Measurements from ENCODE around the gene CIITA.

- TF ChIP-seq CTCF (IDR thresholded peaks at IDR 0.05), result no peak
- TF ChIP-seq POLR2A (IDR thresholded peaks at IDR 0.05), result no peak
These were observed 5.6 kb upstream of the CIITA start for GRCh38 chr16:10871157-10871991.

Measured in adrenal gland (tissue), 5 donors.